Upper lobe of left lung (tissue), 6 donors: ENCODE data around the gene FURIN. TPM values are rescaled to one million over a fixed set of nuclear protein-coding genes. Genes with fewer than 3 reads are reported as not detected.

Experiments used
- ATAC-seq, 2 donors: fragments of 200-7000 bp; cut with Tn5 transposase; one replicate each; pipeline ENCODE4 v1.9.1; 2022; ENCODE audit warnings: mild to moderate bottlenecking in 2 of 2, moderate library complexity in 2 of 2; ENCODE audit not compliant: low FRiP score in 2 of 2
- DNase-seq, 2 donors: peaks; one replicate each; pipeline ENCODE4 v3.0.0-alpha.2; 2019 to 2020
- H3K27ac ChIP-seq, 4 donors: fragments of 200-600 bp; sonication (generic); one replicate each; pipeline ENCODE4 v1.5.1; 2016 to 2019
- H3K27me3 ChIP-seq, 4 donors: fragments of 200-600 bp; sonication (generic); one replicate each; pipeline ENCODE4 v1.5.1; 2017 to 2019
- H3K36me3 ChIP-seq, 4 donors: fragments of 200-600 bp; sonication (generic); one replicate each; pipeline ENCODE4 v1.5.1; 2016 to 2019
- H3K4me1 ChIP-seq, 4 donors: fragments of 200-600 bp; sonication (generic); one replicate each; pipeline ENCODE4 v1.5.1; 2018 to 2019
- H3K4me3 ChIP-seq, 4 donors: fragments of 200-600 bp; sonication (generic); one replicate each; pipeline ENCODE4 v1.5.1; 2017 to 2019; ENCODE audit warnings: mild to moderate bottlenecking in 2 of 4, moderate library complexity in 1 of 4
- H3K9me3 ChIP-seq, 4 donors: fragments of 200-600 bp; sonication (generic); one replicate each; pipeline ENCODE4 v1.5.1; 2018 to 2019
- CTCF ChIP-seq, 6 experiments: fragments of 450-650 bp in 4 of 6; fragments of 200-600 bp in 2 of 6; sonication (generic) in 2 of 6; IDR thresholded peaks; one replicate each; pipeline ENCODE4 v1.5.1; 2016 to 2019; ENCODE audit warnings: antibody characterized with exemption in 6 of 6
- EP300 ChIP-seq, 4 donors: sonication (generic); formaldehyde crosslinking; IDR thresholded peaks; one replicate each; pipeline ENCODE4 v1.5.1; 2017; ENCODE audit warnings: antibody characterized with exemption in 4 of 4, control low read depth in 2 of 4
- POLR2A ChIP-seq, 4 donors: fragments of 450-650 bp; IDR thresholded peaks; one replicate each; pipeline ENCODE4 v1.5.1; 2016 to 2017; ENCODE audit warnings: antibody characterized with exemption in 4 of 4, mild to moderate bottlenecking in 2 of 4
- POLR2AphosphoS5 ChIP-seq, 2 donors: sonication (generic); formaldehyde crosslinking; IDR thresholded peaks; one replicate each; pipeline ENCODE4 v1.5.1; 2017; ENCODE audit warnings: antibody characterized with exemption in 2 of 2
- WGBS, 2 donors: methylation state at CpG; one replicate each; pipeline ENCODE4 v1.1.5; 2017 to 2018; 5-methylcytosine and 5-hydroxymethylcytosine counted together
- small RNA-seq, 4 donors: library from RNA; depleted of rRNA; stranded (forward); fragments of <200 nt; gene quantifications; one replicate each; pipeline ENCODE3, GENCODE V24; 2016
- total RNA-seq, 6 donors: library from RNA; depleted of rRNA in 4 of 6; stranded (reverse); fragments of >200 nt in 4 of 6; gene quantifications; one replicate each; pipeline versions ENCODE4 v1.1.0 to v1.2.1, GENCODE V29; 2016 to 2021
- donor health status: DM: no; HTN: no; CAD: no; lungs with moderate emphysema.
- donor health status: DM: no; HTN: yes; CAD: no; lungs with severe emphysema.

The FURIN gene
- total RNA-seq, 6 donors from 2014 or later: 59.0 to 150 (median 108) TPM

- no peaks in the 10 kb centered on the region for H3K27me3 ChIP-seq
- WGBS, 2 donors: 14 to 20% methylated on average over 5 of the region's 5 CpGs
- ATAC-seq (no peak), DNase-seq (no peak)
- H3K27ac ChIP-seq: peak overlapping the region; percentile 88 to 97 (median 96)
- TF ChIP-seq CTCF (IDR thresholded peaks at IDR 0.05) (no peak), POLR2AphosphoS5 (IDR thresholded peaks at IDR 0.05) (no peak), POLR2A (IDR thresholded peaks at IDR 0.05) (no peak), EP300 (IDR thresholded peaks at IDR 0.05) (no peak)
- H3K36me3 ChIP-seq: peaks cover 0 to 3% (median under 1%) of the 10 kb centered on the region in 4 donors
- peak overlapping the region in 3 of 4 donors; percentile 68 to 87 (median 73) for H3K4me3 ChIP-seq
- peaks cover 50 to 72% (median 53%) of the 10 kb centered on the region in 4 donors for H3K4me1 ChIP-seq
- no peaks in the 10 kb centered on the region for H3K9me3 ChIP-seq
Measured at GRCh38 chr15:90932660-90932991, 64.2 kb downstream of the FURIN start.

Small RNA genes within 50 kb of the gene (small RNA-seq; reads per million reads assigned to genes)
- gene RN7SL363P: 0 reads per million in 4 donors

Other genes starting within 250 kb of the FURIN start
- gene BLM, start 151.2 kb upstream of the FURIN start, total RNA-seq: 10 to 100 TPM in 1 of 6 donors, 1 to 10 TPM in 3, under 1 TPM in 2; 0.76 to 31.4 (median 2.6) TPM
- gene FES, start 15.9 kb downstream of the FURIN start, total RNA-seq: 100 to 1,000 TPM in 2 of 6 donors, 10 to 100 TPM in 4; 33.4 to 144 (median 68.3) TPM
- 100 to 1,000 TPM in 2 of 6 donors, 10 to 100 TPM in 4; 36.8 to 219 (median 90.1) TPM for gene MAN2A2, start 34.7 kb downstream of the FURIN start, total RNA-seq
- gene HDDC3, start 64.0 kb downstream of the FURIN start, total RNA-seq: 10 to 100 TPM in 5 of 6 donors, 1 to 10 TPM in 1; 5.0 to 19.3 (median 12.5) TPM
- gene UNC45A, start 66.7 kb downstream of the FURIN start, total RNA-seq: 100 to 1,000 TPM in 1 of 6 donors, 10 to 100 TPM in 5; 40.7 to 108 (median 61.9) TPM
- gene RCCD1, start 86.3 kb downstream of the FURIN start, total RNA-seq: 10 to 100 TPM in 2 of 6 donors, 1 to 10 TPM in 4; 3.8 to 21.0 (median 9.4) TPM
- gene PRC1, start 125.9 kb downstream of the FURIN start, total RNA-seq: 10 to 100 TPM in 3 of 6 donors, 1 to 10 TPM in 3; 4.1 to 20.0 (median 10.7) TPM
- gene VPS33B, start 154.0 kb downstream of the FURIN start, total RNA-seq: 10 to 100 TPM in 4 of 6 donors, 1 to 10 TPM in 2; 9.2 to 20.2 (median 14.8) TPM
- gene SV2B, start 231.7 kb downstream of the FURIN start, total RNA-seq: 1 to 10 TPM in 1 of 6 donors, under 1 TPM in 3, not detected in 2; 0.40 to 1.4 (median 0.62) TPM